GM12864 (cell line): ENCODE measurements around the gene PHLPP1.

Experiments used
- DNase-seq: peaks from one replicate; pipeline ENCODE4 v3.0.0-alpha.2; 2011; ENCODE audit warnings: low read depth
- H3K4me3 ChIP-seq: 2 replicates; pipeline ENCODE4 v1.5.1; 2011; ENCODE audit warnings: mild to moderate bottlenecking, low read depth, low read length, control low read depth
- TF ChIP-seq, protein P1 (sequence below): IDR thresholded peaks from 2 replicates; pipeline ENCODE4 v1.5.1; 2011; ENCODE audit warnings: low read depth, mild to moderate bottlenecking, moderate library complexity, low read length, control low read depth, inconsistent platforms; ENCODE audit errors: missing control alignments

Gene PHLPP1

DNA sequence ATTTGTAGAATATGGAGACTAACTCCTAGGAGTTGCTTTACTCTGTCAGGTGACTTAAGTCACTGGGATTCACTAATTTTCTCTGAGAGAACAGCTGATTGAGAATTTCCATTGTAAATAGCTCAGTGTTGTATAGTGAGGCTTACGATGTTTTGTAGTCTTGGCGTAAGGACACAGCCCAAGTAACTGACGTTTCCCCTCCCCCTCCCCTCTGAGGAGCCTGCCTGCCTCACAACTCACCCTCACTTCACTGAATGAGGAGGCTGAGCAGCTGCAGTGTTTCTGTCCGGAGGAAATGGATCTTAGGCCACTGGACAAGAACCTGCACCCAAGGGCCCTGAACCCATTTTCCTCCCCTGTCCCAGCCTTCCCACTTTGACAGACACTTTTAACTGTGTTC, 264.6 kb downstream of the PHLPP1 start:
- TF ChIP-seq, protein P1, sequence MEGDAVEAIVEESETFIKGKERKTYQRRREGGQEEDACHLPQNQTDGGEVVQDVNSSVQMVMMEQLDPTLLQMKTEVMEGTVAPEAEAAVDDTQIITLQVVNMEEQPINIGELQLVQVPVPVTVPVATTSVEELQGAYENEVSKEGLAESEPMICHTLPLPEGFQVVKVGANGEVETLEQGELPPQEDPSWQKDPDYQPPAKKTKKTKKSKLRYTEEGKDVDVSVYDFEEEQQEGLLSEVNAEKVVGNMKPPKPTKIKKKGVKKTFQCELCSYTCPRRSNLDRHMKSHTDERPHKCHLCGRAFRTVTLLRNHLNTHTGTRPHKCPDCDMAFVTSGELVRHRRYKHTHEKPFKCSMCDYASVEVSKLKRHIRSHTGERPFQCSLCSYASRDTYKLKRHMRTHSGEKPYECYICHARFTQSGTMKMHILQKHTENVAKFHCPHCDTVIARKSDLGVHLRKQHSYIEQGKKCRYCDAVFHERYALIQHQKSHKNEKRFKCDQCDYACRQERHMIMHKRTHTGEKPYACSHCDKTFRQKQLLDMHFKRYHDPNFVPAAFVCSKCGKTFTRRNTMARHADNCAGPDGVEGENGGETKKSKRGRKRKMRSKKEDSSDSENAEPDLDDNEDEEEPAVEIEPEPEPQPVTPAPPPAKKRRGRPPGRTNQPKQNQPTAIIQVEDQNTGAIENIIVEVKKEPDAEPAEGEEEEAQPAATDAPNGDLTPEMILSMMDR = no peak
- DNase-seq = no peak
- no peak overlapping the region for H3K4me3 ChIP-seq

DNA sequence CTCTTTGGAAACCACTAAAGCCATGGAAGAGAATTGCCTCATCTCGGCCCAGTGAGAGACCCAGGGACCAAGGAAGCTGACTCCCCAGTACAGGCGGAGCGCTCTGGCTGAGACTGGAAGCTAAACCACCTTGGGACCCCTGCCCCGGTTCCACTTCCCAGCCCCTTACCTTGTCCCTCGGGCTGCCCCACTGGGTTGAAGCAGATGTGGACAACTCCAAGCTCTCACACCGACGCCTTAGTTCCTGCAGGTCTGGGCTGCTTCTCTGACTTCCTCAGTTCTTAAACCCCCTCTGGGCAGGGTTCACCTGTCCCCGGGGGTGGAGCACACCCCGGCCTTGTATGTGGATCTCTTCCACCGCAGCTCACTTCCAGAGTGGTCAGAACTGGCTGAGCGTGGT, 266.2 kb downstream of the PHLPP1 start:
- H3K4me3 ChIP-seq = no peak overlapping the region
- no peak for DNase-seq
- TF ChIP-seq, protein P1 = no peak

- no peak overlapping the region for H3K4me3 ChIP-seq
- DNase-seq = peak; percentile 22
- TF ChIP-seq, protein P1 = peak; percentile 81
Measured at GRCh38 chr18:62982600-62983251, 267.4 kb downstream of the PHLPP1 start.

- no peak overlapping the region for H3K4me3 ChIP-seq
- DNase-seq = no peak
- TF ChIP-seq, protein P1 = no peak
Measured at GRCh38 chr18:62984656-62985315, 269.4 kb downstream of the PHLPP1 start.

- DNase-seq = no peak
- TF ChIP-seq, protein P1 = no peak
- H3K4me3 ChIP-seq = no peak overlapping the region
Measured at GRCh38 chr18:62986490-62986889, 271.1 kb downstream of the PHLPP1 start.

- TF ChIP-seq, protein P1 = no peak
- DNase-seq = no peak
- no peak overlapping the region for H3K4me3 ChIP-seq
Measured at GRCh38 chr18:62987055-62987830, 271.9 kb downstream of the PHLPP1 start.
